Measurements from ENCODE around the gene ACSF3. TPM values are rescaled to one million over a fixed set of nuclear protein-coding genes. Genes with fewer than 3 reads are reported as not detected.

ACSF3 gene
- polyA plus RNA-seq, 1 donor from 2014 or later = 20.8 TPM

DNA sequence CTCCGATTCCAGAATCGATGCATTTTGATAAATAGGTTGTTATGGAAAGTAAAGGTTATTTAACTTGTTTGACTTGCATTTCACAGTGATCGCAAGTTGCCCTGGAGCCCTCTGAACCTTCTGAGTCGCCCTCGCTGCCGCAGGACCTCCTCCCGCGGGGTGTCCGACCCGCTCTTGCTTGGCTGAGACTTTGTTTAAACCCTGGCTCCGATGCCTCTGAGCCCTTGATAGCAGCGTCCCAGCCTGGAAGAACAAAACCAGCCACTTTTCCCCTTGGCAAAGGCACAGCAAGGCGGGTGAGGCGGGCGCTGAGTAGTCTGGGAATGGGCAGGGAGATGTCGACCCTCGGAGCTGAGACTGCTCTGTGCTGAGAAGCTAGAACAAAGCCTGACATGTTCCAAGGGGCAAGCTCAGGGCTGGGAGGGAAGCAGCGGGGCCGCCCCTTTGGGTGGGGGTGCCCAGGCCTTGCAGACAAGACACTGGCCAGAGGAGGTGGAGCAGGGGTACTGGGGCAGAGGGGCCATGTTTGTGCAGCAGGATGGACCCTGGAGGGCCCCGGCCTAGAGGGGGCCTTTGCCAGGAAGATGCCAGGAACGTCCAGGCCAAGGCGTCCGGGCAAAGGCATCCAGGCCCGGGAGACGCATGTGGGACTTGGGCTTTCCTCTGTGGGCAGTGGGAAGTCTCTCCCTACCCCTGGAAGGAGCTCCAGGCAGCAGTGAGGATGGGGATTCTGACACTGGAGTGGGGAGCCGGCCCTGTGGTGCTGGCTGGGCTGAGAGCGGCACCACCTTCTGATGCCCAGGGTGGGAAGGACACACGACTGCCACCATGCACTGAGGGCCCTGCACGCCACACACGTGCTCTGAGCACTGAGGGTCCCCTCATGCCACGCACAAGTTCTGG is 47.6 kb downstream of the ACSF3 start:
- Histone ChIP-seq H3K79me2 (replicated peaks; ENCODE audit: insufficient read depth, low read length) (no peaks in the 10 kb centered on the region), H3K27ac (ENCODE audit: low read length) (no peak overlapping the region), H3F3A (ENCODE audit: insufficient read depth, low read length, poor library complexity, severe bottlenecking) (no peaks in the 10 kb centered on the region), H3K27me3 (ENCODE audit: insufficient read depth, low read depth, low read length) (no peaks in the 10 kb centered on the region), H3K9me3 (ENCODE audit: low read length) (no peaks in the 10 kb centered on the region), H3K9me2 (ENCODE audit: insufficient read depth, low read length) (no peaks in the 10 kb centered on the region), H2AFZ (ENCODE audit: low read depth, low read length) (no peak overlapping the region), H4K20me1 (ENCODE audit: insufficient read depth) (no peaks in the 10 kb centered on the region), H3K9ac (ENCODE audit: low read length) (no peak overlapping the region), H3K36me3 (ENCODE audit: insufficient read depth, low read length) (no peaks in the 10 kb centered on the region), H3K4me3 (ENCODE audit: low read length) (no peak overlapping the region), H3K4me2 (ENCODE audit: low read length) (no peak overlapping the region)
- TF ChIP-seq TAF1 (IDR thresholded peaks at IDR 0.05; ENCODE audit: low read depth) (no peak), RAD21 (conservative IDR thresholded peaks at IDR 0.05) (no peak), MXI1 (conservative IDR thresholded peaks at IDR 0.05; ENCODE audit: poor library complexity, severe bottlenecking) (no peak), CTCF (IDR thresholded peaks at IDR 0.05; ENCODE audit: poor library complexity, severe bottlenecking) (no peak), EP300 (conservative IDR thresholded peaks at IDR 0.05; ENCODE audit: poor library complexity, severe bottlenecking) (no peak)

- Histone ChIP-seq H3K9me3 (ENCODE audit: low read length) (no peaks in the 10 kb centered on the region), H3K9me2 (ENCODE audit: insufficient read depth, low read length) (no peaks in the 10 kb centered on the region), H3K4me2 (ENCODE audit: low read length) (no peak overlapping the region), H3K27ac (ENCODE audit: low read length) (no peak overlapping the region), H2AFZ (ENCODE audit: low read depth, low read length) (no peak overlapping the region), H3K9ac (ENCODE audit: low read length) (no peak overlapping the region), H3K79me2 (replicated peaks; ENCODE audit: insufficient read depth, low read length) (no peaks in the 10 kb centered on the region), H3K27me3 (ENCODE audit: insufficient read depth, low read depth, low read length) (no peaks in the 10 kb centered on the region), H3F3A (ENCODE audit: insufficient read depth, low read length, poor library complexity, severe bottlenecking) (no peaks in the 10 kb centered on the region), H4K20me1 (ENCODE audit: insufficient read depth) (no peaks in the 10 kb centered on the region), H3K4me3 (ENCODE audit: low read length) (no peak overlapping the region), H3K36me3 (ENCODE audit: insufficient read depth, low read length) (no peaks in the 10 kb centered on the region)
- TF ChIP-seq MXI1 (conservative IDR thresholded peaks at IDR 0.05; ENCODE audit: poor library complexity, severe bottlenecking) (no peak), RAD21 (conservative IDR thresholded peaks at IDR 0.05) (no peak), SMC3 (conservative IDR thresholded peaks at IDR 0.05; ENCODE audit: poor library complexity) (no peak), POLR2AphosphoS5 (IDR thresholded peaks at IDR 0.05) (no peak), EP300 (conservative IDR thresholded peaks at IDR 0.05; ENCODE audit: poor library complexity, severe bottlenecking) (no peak), TAF1 (IDR thresholded peaks at IDR 0.05; ENCODE audit: low read depth) (no peak), EZH2 (IDR thresholded peaks at IDR 0.05; ENCODE audit: borderline replicate concordance, insufficient read depth, low read length, poor library complexity, severe bottlenecking) (no peak), CTCF (IDR thresholded peaks at IDR 0.05; ENCODE audit: poor library complexity, severe bottlenecking) (no peak)
- TF ChIP-seq, protein P1, sequence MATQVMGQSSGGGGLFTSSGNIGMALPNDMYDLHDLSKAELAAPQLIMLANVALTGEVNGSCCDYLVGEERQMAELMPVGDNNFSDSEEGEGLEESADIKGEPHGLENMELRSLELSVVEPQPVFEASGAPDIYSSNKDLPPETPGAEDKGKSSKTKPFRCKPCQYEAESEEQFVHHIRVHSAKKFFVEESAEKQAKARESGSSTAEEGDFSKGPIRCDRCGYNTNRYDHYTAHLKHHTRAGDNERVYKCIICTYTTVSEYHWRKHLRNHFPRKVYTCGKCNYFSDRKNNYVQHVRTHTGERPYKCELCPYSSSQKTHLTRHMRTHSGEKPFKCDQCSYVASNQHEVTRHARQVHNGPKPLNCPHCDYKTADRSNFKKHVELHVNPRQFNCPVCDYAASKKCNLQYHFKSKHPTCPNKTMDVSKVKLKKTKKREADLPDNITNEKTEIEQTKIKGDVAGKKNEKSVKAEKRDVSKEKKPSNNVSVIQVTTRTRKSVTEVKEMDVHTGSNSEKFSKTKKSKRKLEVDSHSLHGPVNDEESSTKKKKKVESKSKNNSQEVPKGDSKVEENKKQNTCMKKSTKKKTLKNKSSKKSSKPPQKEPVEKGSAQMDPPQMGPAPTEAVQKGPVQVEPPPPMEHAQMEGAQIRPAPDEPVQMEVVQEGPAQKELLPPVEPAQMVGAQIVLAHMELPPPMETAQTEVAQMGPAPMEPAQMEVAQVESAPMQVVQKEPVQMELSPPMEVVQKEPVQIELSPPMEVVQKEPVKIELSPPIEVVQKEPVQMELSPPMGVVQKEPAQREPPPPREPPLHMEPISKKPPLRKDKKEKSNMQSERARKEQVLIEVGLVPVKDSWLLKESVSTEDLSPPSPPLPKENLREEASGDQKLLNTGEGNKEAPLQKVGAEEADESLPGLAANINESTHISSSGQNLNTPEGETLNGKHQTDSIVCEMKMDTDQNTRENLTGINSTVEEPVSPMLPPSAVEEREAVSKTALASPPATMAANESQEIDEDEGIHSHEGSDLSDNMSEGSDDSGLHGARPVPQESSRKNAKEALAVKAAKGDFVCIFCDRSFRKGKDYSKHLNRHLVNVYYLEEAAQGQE (IDR thresholded peaks at IDR 0.05; ENCODE audit: borderline replicate concordance) = no peak
These were observed 48.2 kb downstream of the ACSF3 start for GRCh38 chr16:89141884-89142267.

Data from neural cell (in vitro differentiated cells).